HepG2 (cell line): ENCODE data around the gene CCDC57. TPM values are rescaled to one million over a fixed set of nuclear protein-coding genes. Genes with fewer than 3 reads are reported as not detected.
A peak's percentile ranks its signal among the peaks of the same experiment; 100 is the strongest.

Source experiments
- EEA1 ChIP-seq: sonication (generic); formaldehyde crosslinking; IDR thresholded peaks from 2 replicates; pipeline ENCODE4 v1.5.1; 2020; ENCODE audit warnings: mild to moderate bottlenecking, missing genetic modification reagents, borderline replicate concordance
- HOXA3 ChIP-seq: sonication (generic); formaldehyde crosslinking; IDR thresholded peaks from 2 replicates; pipeline ENCODE4 v1.5.0; 2020; ENCODE audit warnings: missing genetic modification reagents
- MEF2D ChIP-seq: sonication (generic); formaldehyde crosslinking; IDR thresholded peaks from 2 replicates; pipeline ENCODE4 v1.5.1; 2020; ENCODE audit warnings: mild to moderate bottlenecking, missing genetic modification reagents
- SIN3B ChIP-seq: fragments of 150-350 bp; IDR thresholded peaks from 2 replicates; pipeline ENCODE4 v1.6.1; 2014; ENCODE audit warnings: low read length
- SP5 ChIP-seq: IDR thresholded peaks from 2 replicates; pipeline ENCODE4 v1.6.1; 2016; ENCODE audit warnings: low read depth, borderline replicate concordance
- TOE1 ChIP-seq: sonication (generic); formaldehyde crosslinking; IDR thresholded peaks from 2 replicates; pipeline ENCODE4 v1.4.0; 2020; ENCODE audit warnings: mild to moderate bottlenecking, missing genetic modification reagents
- ZNF121 ChIP-seq: sonication (generic); formaldehyde crosslinking; IDR thresholded peaks from 2 replicates; pipeline ENCODE4 v1.5.0; 2020; ENCODE audit warnings: mild to moderate bottlenecking, missing genetic modification reagents
- ZNF160 ChIP-seq: sonication (generic); formaldehyde crosslinking; IDR thresholded peaks from 2 replicates; pipeline ENCODE4 v1.8.0; 2022; ENCODE audit warnings: mild to moderate bottlenecking, inconsistent platforms, missing genetic modification reagents
- ZNF296 ChIP-seq: sonication (generic); formaldehyde crosslinking; conservative IDR thresholded peaks from 2 replicates; pipeline ENCODE4 v1.5.0; 2020; ENCODE audit warnings: mild to moderate bottlenecking, missing genetic modification reagents
- ZNF30 ChIP-seq: sonication (generic); formaldehyde crosslinking; IDR thresholded peaks from 2 replicates; pipeline ENCODE4 v1.5.0; 2020; ENCODE audit warnings: mild to moderate bottlenecking, missing genetic modification reagents
- ZNF672 ChIP-seq: sonication (generic); formaldehyde crosslinking; IDR thresholded peaks from 2 replicates; pipeline ENCODE4 v1.8.1; 2022; ENCODE audit warnings: missing genetic modification reagents
- ZNF777 ChIP-seq: sonication (generic); formaldehyde crosslinking; IDR thresholded peaks from 2 replicates; pipeline ENCODE4 v1.4.0; 2020; ENCODE audit warnings: missing genetic modification reagents
- ZNF850 ChIP-seq: sonication (generic); formaldehyde crosslinking; conservative IDR thresholded peaks from 2 replicates; pipeline ENCODE4 v1.9.0; 2021; ENCODE audit warnings: mild to moderate bottlenecking, missing genetic modification reagents
- polyA plus RNA-seq, 8 experiments: library from polyadenylated mRNA; depleted of rRNA in 3 of 8; stranded (reverse) in 7 of 8; unstranded in 1 of 8; fragments of >200 nt; fragmentation: Illumina TruSeq in 4 of 8; extraction: Trizol in 4 of 8; gene quantifications; 2 replicates each; pipeline versions ENCODE4 v1.2.1 to v1.2.3, GENCODE V29; 2011 to 2016; ENCODE audit warnings: low read depth in 4 of 8, missing spikeins in 1 of 8, mixed read lengths in 1 of 8; ENCODE audit not compliant: insufficient read depth in 1 of 8
- total RNA-seq, 5 experiments: library from RNA; depleted of rRNA; stranded (reverse); fragments of >200 nt; fragmentation: Illumina TruSeq; extraction: Trizol; gene quantifications; 2 replicates each; pipeline ENCODE4 v1.2.3, GENCODE V29; 2016; ENCODE audit warnings: low read depth in 1 of 5
- TF ChIP-seq, protein P1 (sequence below): sonication (generic); formaldehyde crosslinking; IDR thresholded peaks from 2 replicates; pipeline ENCODE4 v1.5.1; 2020; ENCODE audit warnings: missing genetic modification reagents, mild to moderate bottlenecking, borderline replicate concordance
- TF ChIP-seq, protein P2 (sequence below): sonication (generic); formaldehyde crosslinking; IDR thresholded peaks from 2 replicates; pipeline ENCODE4 v1.4.0; 2020; ENCODE audit warnings: missing genetic modification reagents; ENCODE audit errors: not compliant biosample characterization
- TF ChIP-seq, protein P3 (sequence below): fragments of 450-650 bp; IDR thresholded peaks from 2 replicates; pipeline ENCODE4 v1.6.1; 2016
- TF ChIP-seq, protein P4 (sequence below): sonication (generic); formaldehyde crosslinking; IDR thresholded peaks from 2 replicates; pipeline ENCODE4 v1.5.1; 2020; ENCODE audit warnings: mild to moderate bottlenecking, missing genetic modification reagents
- TF ChIP-seq, protein P5 (sequence below): sonication (generic); formaldehyde crosslinking; conservative IDR thresholded peaks from 2 replicates; pipeline ENCODE4 v1.4.0; 2020; ENCODE audit warnings: mild to moderate bottlenecking, missing genetic modification reagents, moderate library complexity

Gene CCDC57
- total and polyA plus RNA-seq, 2 of the 13 experiments (the other 11 are each of a cell fraction or from before 2014, with no cell fraction given) = 59.3 to 59.9 TPM

DNA sequence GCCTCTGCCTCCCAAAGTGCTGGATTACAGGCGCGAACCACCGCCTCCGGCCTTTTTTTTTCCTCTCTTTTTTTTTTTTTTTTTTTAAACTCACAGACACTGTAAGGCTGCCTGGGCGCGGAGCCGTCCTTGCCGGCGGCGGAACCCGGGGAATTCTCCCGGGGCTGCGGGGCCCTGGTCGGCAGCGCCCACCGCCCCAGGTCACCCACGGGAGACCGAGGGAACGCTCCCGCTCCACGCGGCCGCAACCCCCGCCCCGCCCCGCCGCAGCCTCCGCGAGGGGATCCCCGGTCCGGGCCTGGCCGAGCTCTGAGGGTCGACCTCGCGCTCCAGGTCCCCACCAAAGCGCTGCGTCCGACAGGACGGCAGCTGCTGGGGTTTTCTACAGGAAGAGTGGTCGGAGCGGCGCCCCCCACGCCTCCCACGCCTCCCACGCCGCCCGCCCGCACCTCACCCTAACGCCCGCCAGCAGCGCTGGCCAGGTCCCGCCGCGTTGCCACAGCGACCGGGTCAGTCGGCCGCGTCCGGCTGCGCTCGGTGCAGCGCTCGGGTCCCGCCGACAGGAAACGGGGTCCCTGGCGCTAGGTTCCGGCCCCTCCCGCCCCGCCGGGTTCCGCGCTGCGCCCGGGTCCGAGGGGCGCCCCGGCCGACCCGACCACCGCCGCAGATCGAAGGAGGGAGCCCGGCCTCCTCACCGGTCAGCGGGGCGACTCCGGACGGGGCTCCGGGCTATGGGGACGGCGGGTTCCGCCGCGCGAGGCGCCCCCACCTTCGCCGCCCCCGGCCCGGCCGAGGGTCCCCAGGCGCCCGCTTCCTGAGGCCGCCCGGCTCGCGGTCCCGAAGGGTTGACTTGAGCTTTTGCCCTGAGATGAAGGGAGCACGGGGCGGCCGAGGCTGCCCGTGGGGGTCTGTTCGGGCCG, at the start of gene CCDC57 (continued):
- TF ChIP-seq, protein P1, sequence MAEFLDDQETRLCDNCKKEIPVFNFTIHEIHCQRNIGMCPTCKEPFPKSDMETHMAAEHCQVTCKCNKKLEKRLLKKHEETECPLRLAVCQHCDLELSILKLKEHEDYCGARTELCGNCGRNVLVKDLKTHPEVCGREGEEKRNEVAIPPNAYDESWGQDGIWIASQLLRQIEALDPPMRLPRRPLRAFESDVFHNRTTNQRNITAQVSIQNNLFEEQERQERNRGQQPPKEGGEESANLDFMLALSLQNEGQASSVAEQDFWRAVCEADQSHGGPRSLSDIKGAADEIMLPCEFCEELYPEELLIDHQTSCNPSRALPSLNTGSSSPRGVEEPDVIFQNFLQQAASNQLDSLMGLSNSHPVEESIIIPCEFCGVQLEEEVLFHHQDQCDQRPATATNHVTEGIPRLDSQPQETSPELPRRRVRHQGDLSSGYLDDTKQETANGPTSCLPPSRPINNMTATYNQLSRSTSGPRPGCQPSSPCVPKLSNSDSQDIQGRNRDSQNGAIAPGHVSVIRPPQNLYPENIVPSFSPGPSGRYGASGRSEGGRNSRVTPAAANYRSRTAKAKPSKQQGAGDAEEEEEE (CRISPR knock-in tag) = no peak
- 0 out of 2 replicates have a peak, but pooled peaks have one; percentile 40 for TF ChIP-seq ZNF121 (CRISPR knock-in tag)
- TF ChIP-seq ZNF296 (CRISPR knock-in tag) = 0 out of 2 replicates have a peak, but pooled peaks have one; percentile 18
- peak; percentile 97 for TF ChIP-seq HOXA3 (CRISPR knock-in tag)
- no peak for TF ChIP-seq ZNF30 (CRISPR knock-in tag)
- TF ChIP-seq, protein P2, sequence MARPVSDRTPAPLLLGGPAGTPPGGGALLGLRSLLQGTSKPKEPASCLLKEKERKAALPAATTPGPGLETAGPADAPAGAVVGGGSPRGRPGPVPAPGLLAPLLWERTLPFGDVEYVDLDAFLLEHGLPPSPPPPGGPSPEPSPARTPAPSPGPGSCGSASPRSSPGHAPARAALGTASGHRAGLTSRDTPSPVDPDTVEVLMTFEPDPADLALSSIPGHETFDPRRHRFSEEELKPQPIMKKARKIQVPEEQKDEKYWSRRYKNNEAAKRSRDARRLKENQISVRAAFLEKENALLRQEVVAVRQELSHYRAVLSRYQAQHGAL (CRISPR knock-in tag) = no peak
- TF ChIP-seq ZNF777 (CRISPR knock-in tag) = peak; percentile 93
- TF ChIP-seq ZNF160 (CRISPR knock-in tag) = peak; percentile 75; the same call in 1 of the 2 replicates
- no peak for TF ChIP-seq ZNF672 (CRISPR knock-in tag)
- no peak for TF ChIP-seq SP5 (CRISPR knock-in tag)
- TF ChIP-seq, protein P3, sequence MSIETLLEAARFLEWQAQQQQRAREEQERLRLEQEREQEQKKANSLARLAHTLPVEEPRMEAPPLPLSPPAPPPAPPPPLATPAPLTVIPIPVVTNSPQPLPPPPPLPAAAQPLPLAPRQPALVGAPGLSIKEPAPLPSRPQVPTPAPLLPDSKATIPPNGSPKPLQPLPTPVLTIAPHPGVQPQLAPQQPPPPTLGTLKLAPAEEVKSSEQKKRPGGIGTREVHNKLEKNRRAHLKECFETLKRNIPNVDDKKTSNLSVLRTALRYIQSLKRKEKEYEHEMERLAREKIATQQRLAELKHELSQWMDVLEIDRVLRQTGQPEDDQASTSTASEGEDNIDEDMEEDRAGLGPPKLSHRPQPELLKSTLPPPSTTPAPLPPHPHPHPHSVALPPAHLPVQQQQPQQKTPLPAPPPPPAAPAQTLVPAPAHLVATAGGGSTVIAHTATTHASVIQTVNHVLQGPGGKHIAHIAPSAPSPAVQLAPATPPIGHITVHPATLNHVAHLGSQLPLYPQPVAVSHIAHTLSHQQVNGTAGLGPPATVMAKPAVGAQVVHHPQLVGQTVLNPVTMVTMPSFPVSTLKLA = no peak
- TF ChIP-seq TOE1 = no peak
- peak; percentile 73; the same call in 1 of the 2 replicates for TF ChIP-seq ZNF850 (CRISPR knock-in tag)
- TF ChIP-seq SIN3B = peak; percentile 86
- TF ChIP-seq EEA1 (CRISPR knock-in tag) = 0 out of 2 replicates have a peak, but pooled peaks have one; percentile 30
- TF ChIP-seq, protein P4, sequence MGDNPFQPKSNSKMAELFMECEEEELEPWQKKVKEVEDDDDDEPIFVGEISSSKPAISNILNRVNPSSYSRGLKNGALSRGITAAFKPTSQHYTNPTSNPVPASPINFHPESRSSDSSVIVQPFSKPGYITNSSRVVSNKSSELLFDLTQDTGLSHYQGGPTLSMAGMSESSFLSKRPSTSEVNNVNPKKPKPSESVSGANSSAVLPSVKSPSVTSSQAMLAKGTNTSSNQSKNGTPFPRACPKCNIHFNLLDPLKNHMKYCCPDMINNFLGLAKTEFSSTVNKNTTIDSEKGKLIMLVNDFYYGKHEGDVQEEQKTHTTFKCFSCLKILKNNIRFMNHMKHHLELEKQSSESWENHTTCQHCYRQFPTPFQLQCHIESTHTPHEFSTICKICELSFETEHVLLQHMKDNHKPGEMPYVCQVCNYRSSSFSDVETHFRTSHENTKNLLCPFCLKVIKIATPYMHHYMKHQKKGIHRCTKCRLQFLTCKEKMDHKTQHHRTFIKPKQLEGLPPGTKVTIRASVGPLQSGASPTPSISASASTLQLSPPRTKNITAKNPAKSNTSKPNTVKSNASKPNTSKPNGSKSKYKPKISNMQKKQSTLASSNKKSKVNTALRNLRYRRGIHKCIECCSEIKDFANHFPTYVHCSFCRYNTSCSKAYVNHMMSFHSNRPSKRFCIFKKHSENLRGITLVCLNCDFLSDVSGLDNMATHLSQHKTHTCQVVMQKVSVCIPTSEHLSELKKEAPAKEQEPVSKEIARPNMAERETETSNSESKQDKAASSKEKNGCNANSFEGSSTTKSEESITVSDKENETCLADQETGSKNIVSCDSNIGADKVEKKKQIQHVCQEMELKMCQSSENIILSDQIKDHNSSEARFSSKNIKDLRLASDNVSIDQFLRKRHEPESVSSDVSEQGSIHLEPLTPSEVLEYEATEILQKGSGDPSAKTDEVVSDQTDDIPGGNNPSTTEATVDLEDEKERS (CRISPR knock-in tag) = no peak
- TF ChIP-seq, protein P5, sequence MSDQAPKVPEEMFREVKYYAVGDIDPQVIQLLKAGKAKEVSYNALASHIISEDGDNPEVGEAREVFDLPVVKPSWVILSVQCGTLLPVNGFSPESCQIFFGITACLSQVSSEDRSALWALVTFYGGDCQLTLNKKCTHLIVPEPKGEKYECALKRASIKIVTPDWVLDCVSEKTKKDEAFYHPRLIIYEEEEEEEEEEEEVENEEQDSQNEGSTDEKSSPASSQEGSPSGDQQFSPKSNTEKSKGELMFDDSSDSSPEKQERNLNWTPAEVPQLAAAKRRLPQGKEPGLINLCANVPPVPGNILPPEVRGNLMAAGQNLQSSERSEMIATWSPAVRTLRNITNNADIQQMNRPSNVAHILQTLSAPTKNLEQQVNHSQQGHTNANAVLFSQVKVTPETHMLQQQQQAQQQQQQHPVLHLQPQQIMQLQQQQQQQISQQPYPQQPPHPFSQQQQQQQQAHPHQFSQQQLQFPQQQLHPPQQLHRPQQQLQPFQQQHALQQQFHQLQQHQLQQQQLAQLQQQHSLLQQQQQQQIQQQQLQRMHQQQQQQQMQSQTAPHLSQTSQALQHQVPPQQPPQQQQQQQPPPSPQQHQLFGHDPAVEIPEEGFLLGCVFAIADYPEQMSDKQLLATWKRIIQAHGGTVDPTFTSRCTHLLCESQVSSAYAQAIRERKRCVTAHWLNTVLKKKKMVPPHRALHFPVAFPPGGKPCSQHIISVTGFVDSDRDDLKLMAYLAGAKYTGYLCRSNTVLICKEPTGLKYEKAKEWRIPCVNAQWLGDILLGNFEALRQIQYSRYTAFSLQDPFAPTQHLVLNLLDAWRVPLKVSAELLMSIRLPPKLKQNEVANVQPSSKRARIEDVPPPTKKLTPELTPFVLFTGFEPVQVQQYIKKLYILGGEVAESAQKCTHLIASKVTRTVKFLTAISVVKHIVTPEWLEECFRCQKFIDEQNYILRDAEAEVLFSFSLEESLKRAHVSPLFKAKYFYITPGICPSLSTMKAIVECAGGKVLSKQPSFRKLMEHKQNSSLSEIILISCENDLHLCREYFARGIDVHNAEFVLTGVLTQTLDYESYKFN (CRISPR knock-in tag) = peak; percentile 52; the same call in 1 of the 2 replicates
- no peak for TF ChIP-seq MEF2D (CRISPR knock-in tag)
